NCI-H82 treated with DMSO at 0.1 percent for 48 hours (cell line): ENCODE measurements around the gene CGNL1.

Source experiments
- DNase-seq: peaks from one replicate; lab custom pipeline; 2025; ENCODE audit not compliant: unreplicated experiment; lab: John Stamatoyannopoulos, UW

The CGNL1 gene

DNA sequence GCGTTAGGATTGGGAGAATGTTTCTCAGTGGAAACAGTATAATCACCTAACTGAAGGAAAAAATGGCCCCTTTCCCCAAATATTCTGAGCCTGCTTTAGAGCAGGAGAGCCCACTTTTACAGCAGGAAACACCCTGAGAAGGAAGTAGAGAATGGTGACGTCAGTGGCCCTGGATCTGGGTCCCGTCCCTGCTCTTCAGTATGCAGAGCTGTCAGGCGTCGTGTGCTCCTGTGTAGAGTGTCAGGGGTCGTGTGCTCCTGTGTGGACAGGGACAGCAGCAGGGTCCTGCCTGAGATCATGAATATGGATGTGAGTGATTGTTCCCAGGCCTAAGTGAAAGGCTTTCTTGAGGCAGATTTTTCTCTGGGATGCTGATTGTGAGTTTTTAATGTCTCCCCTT, 45.2 kb downstream of the CGNL1 start:
- no peak for DNase-seq

DNA sequence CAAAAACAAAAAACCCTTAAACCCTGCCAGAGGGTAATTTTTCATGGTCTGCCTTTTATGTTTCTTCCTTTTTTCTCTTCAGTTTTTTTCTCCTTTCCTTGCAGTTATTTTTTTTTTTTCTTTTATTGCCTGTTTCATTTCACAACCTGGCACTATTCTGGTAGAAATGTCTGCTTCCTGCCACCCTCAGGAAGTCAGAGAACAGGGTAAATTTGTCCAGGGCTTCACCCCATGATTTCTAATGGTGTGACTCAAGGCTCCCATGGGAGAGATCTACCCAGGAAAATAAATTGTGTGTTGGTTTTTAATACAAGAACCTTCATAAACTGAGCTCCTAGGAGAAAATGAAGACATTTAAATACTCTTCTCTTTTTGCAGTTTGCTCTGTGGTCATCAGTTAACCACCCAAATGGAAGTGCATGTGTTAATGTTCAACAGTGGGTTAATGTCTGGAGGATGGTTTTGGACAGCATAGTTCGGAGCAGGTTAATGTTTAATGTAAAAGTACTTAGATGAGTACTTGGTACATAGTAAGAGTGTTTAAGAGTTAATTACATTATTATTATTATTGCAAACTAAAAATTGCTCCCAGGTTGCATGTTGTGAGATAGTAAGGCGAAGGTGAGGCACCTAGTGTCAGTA, 45.9 kb downstream of the CGNL1 start:
- no peak for DNase-seq

DNA sequence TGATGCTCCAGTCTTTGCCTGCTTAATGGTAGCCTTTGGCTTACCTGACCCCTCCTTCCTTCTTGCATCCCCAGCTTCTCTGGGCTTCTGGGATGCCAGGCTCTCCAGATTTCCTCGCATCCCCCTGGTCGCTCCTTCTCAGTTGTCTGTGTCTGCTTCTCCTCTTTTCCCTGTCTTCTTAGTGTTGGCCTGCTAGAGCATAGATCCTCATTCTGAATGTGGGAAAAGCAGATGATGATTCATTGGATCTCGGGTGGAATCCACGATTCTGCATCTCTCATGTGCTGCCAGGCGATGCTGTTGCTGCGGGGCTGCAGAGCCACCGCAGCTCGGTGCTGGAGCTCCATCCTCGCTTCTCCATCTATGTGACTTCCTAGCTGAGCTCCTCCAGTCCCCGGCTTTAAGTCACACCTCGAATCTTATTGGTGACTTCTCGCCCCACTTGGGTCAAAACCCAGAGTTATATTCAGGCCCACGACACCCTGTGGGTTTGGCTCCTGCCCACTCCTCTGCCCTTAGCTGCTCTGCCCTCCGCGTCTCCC, 47.4 kb downstream of the CGNL1 start:
- DNase-seq = no peak

DNA sequence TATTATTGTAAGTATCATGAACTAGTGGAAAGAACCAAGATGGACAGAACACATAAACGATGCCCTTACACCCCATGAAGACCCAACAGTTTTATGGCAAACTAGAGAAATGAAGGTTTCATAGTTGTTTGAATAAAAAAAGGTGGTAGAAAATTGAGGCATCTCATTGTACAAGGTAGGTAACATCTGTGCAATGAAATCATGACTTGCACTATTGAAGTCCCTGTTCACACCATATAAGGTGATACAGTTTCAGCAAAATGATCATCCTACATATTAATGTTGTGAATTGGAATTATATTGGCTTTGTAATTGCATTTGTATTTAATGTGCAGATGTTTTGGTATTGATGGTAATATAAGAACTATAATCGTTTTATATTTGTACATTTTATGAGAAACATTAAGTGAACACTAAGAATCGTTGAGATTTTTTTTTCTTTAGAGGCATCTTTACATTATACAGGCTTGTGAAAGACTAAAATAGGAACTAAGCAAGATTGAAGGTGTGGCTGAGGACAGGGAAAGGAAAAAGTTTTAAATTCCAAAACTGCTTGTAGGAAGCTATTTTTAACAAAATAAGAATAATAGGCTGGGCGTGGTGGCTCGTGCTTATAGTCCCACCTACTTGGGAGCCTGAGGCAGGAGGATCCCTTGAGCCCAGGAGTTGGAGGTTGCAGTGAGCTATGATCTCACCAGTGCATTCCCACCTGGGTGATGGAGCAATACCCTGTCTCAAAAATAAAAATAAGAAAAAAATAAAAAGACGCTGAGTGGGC, 48.5 kb downstream of the CGNL1 start:
- no peak for DNase-seq

DNA sequence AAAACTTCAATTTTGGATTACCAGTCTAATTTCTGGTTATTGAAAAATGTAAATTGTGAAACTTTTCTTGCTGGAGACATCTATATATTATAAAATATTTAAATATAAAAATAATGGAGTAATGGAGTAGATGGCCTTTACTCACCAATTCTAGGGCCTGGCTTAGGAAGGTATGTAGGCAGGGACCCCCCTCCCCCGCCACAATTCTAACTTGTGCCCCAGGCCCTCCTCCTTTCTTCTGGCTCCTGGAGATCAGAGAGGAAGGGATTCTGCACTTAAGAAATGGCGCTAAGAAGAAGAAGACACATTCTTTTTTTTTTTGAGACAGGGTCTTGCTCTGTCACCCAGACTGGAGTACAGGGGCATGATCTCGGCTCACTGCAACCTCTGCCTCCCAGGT, 49.5 kb downstream of the CGNL1 start:
- DNase-seq = no peak

DNA sequence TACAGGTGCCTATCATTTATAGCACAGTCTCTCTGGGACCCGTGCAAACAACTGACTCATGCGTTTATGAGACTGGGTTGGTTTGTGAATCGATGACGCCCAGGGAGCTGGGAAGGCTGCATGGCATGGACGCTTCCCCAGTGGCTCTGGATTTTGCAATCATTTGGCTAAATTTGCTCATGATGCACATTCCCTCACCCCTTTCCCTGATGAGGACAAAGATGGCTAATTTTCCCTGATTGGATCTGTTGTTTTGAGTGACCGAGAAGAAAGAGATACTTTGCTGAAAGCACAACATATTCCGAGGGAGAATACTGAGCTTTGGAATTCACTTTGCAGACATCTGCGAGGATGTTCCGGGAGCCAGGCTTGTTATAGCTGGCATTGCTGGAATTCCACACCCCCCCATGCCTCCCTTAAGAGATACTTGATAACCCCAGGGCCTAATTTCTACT, 51.1 kb downstream of the CGNL1 start:
- DNase-seq = no peak

DNA sequence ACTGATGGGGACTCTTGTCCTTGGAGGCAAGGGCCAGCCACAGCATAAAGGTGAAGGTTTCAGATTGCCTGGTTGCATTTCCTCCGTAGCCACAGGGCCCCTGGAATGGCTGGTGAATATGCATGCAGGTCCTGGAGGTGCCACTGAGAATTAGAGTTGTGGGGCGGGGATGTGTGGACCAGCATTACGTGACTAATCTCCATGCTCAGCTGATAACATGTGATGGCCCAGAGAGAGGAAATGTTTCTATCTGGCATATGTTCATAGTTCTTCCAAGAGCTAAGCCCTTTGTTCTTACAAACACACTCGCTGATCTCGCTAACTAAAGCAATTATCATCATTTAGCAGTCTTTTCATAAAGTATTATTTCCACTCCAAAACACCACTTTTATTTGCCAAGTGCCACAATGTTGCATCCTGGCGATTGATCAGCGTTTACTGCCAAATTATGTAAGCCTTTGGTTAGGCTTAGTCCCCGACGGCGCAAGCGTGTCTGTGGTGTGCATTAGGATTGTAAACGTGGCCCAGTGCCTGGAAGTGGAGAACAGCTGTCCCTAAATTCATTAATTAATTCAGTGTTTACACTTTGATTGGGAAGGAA, 55.9 kb downstream of the CGNL1 start:
- DNase-seq = peak; percentile 92

DNA sequence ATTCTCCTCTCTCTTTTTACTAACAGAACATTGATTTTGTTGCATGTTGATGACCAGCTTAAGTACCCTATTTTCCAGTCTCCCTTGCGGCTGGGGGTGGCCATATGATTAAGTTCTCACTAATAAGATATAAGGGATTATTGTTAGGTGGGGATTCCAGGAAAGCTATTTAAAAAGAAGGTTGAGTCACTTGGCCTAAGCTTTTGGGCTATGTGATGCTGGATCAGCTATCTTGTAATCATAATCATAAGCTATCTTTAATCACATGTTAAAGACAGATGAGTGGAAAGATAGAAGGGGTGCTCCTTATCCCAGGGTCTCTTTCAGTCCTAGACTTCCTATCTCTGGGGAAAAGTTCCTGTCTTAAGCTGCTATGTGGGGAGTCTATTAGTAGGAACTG, 59.9 kb downstream of the CGNL1 start:
- peak; percentile 95 for DNase-seq

DNA sequence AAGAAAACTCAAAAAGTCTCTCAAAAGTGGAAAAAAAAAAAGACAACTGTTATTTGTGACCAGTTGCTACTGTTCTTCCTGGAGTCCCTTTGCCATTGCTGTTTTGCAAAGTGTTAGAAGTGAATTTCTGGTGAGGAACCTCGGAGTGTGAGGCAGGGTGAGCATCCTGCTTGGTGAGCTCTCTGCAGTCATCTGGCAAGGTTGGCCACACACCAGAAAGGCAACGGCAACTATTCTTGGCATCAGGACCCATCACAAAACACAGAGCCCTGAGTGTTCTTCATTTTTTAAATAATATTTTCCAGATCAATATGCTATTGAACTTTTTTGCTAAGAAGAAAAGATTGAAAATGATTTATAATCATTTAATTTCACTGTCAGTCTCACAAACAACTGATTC, 60.7 kb downstream of the CGNL1 start:
- no peak for DNase-seq

DNA sequence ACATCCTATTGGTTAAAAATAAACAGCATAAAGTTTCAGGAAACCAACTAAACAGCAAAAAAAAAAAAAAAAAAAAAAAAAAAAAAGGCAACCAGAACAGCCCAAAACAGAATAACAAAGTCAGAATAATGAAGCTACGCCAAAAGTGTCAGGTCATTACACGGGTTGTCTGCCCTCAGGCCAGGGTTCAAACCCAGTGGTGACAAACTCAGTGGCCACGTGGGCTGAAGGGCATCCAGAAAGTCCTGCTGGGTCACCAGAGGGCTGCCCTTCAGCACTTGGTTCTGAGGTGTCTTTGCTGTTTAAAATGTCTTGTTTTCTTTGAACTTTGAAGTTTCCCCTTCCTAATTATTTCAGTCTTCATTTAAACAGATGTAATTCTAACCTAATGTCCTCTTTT, 61.3 kb downstream of the CGNL1 start:
- DNase-seq = no peak

DNA sequence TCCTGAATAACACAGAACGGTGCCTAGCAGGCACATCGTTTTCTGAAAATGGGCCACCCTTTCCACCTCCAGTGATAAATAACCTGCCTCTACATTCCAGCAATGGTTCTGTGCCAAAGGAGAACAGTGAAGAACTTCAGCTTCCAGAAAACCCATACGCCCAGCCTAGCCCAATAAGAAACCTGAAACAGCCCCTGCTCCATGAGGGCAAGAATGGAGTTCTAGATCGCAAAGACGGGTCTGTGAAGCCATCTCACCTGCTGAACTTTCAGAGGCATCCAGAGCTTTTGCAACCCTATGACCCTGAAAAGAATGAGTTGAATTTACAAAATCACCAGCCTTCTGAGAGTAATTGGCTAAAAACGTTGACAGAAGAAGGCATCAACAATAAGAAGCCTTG, 61.9 kb downstream of the CGNL1 start:
- no peak for DNase-seq

DNA sequence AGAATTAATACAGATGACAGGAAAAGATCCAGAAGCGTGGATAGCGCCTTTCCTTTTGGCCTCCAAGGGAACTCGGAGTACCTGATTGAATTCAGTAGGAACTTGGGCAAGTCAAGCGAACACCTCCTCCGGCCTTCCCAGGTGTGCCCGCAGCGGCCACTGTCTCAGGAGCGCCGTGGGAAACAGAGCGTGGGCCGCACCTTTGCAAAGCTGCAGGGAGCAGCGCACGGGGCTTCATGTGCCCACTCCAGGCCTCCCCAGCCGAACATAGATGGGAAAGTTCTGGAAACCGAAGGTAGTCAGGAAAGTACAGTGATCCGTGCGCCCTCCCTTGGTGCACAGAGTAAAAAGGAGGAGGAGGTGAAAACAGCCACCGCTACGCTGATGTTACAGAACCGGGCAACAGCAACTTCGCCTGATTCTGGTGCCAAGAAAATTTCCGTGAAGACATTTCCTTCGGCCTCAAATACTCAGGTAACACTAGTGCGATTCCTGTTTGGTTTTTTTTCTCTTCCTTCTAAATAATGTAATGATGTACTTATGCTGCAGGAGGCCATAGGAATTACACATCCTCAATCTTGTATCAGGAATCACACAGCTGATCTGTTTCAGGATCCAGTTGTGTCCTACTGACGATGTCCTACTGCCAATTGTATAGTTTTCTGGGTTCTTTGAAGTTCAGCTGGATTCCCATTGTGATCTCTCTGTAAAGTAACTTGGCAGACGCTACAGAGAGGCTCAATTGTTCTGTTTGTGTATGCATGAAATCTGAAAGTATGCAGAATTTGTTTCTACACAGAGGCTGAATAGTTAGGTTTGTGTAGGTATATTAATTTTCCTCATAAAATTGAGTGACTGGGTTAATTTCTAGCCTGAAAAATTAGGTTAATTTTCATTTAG, 63.1 kb downstream of the CGNL1 start:
- DNase-seq = no peak

DNA sequence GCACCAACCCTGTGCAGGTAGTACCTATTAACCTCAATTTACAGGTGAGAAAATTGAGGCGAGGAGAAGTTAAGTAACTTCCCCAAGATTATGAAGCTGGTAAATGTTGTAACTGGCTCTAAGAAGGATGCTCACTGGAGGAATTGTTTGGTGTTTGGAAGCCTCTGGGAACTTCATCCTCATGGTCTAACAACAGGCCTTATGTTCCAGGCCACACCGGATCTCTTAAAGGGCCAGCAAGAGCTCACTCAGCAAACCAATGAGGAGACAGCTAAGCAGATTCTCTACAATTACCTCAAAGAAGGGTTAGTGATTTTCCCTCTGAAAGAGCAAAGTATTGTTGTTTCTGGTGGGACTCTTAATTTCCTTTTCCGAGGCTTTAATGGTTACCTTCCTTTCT, 63.9 kb downstream of the CGNL1 start:
- no peak for DNase-seq

DNA sequence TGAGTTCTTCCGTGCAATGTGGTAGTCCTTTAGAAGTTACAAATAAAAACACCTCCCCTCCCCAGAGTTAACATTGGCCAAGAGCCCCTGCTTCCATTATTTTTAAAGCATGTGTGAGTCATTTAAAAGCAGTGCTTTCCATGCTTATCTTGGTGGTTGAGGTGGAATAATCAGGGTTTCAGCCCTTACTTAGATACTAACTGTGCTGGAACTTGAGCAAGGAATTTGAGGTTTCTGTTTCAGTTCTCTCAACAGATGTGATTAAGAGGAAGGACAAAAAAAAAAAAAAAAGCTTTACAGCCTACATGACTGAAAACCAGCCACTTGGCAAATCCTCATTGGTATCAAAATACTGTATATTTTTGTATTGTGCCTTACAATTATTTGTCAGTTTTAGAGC, 64.5 kb downstream of the CGNL1 start:
- DNase-seq = no peak

DNA sequence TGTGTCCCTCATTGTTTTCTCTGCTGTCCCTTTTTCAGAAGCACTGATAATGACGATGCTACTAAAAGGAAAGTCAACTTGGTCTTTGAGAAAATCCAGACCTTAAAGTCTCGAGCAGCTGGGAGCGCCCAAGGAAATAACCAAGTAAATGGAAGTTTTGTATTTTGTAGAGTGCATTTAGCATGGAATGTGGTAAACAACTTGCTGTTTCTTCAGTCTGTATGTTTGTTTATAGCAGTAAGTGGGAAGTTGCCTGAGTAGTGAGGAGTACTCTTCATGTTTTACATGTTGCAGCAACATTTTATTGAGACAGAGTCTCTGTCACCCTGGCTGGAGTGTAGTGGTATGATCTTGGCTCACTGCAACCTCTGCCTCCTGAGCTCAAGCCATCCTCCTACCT, 66.0 kb downstream of the CGNL1 start:
- DNase-seq = no peak

DNA sequence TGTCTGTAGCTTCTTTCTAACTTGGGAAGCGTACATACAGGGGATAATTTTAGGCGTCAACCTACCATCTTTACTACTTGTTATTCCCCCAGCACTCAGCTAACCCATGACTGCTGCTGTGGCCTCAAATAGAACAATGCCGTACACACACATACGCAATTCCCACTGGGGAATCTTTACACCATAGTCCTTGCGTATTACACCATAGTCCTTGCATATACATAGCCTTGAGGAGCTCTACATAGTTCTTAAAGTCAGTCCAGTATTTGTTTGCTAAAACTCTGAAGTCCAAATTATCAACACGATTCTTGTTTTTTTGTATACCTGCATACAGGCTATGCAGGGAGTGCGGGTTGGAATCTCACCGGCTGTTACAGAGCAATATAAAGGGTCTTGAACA, 67.2 kb downstream of the CGNL1 start:
- DNase-seq = no peak

DNA sequence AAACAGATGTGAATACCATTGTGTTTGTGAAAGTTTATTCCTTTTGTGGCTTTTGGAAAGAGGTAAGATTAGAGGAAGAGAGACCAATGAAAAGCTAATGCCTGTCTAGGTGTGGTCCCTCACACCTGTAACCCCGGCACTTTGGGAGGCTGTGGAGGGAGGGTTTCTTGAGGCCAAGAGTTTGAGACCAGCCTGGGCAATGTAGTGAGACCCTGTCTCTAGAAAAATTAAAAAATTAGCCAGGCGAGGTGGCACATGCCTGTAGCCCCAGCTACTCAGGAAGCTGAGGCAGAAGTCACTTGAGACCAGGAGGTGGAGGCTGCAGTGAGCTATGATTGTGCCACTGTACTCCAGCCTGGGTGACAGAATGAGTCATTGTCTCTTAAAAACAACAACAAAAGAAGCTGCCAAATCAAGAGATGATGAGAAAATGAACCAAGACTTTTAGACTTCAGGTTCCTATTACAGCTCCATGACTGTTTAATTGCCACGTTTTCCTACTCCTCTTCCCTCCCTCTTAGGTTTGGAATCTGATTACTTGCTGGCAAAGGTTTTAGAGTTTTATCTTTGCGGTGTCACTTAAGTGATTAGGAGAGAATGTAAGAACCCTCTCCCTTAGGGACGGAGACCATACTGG, 68.7 kb downstream of the CGNL1 start:
- peak; percentile 14 for DNase-seq

DNA sequence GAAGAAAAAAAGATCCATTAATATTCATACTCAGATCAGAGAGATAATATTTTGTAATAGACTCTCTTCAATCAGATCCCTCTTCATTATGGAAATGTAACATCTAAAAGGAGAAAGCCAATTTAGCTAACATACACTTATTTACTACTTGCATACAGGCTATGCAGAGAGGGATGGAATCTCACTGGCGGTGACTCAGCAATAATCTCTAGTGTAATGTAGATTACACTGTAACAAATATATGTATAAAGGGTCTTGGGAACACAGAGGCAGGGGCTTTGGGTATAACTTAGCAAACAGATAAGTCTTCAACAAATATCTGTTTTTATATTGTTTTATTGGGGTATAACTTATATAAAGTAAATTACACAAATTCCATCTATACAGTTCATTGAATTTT, 69.6 kb downstream of the CGNL1 start:
- no peak for DNase-seq

DNA sequence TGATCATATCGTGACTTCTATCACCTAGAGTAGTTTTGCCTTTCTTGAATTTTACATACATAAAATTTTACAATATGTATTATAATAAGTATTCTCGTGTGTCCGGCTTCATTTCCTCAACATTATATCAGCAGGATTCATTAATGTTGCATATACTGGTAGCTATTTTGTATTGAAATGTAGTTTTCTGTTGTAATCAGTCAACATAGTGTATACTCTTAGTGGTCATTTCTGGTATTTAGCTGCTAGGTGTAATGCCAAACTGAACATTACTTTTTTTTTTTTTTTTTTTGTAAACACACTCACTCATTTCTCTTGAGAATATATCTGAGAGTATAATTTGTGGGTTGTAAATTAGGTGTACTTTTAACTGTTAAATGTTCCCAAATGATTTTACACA, 70.1 kb downstream of the CGNL1 start:
- no peak for DNase-seq

DNA sequence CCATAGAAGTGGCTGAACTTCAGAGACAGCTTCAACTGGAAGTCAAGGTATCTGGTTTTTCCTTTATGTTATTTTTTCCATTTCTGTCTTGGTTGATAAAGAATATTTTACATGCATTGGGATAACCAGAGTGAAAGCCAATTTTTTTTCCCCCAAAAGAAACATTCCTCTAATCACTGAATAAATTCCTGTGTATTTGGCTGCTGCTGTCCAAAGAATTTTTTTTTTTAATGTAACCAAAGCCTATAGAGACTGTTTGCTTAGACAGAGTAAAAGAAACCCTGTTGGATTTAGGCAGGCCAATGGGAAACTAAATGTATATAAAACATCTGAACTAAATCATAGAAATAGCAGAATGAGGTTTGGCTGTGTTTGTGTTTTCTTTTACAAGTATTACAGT, 75.2 kb downstream of the CGNL1 start:
- DNase-seq = no peak
